Stimulated activated CD4-positive, alpha-beta T cell treated with anti-CD3 and anti-CD28 coated beads, Interleukin-1b, Interleukin-23, amount 100 ng/mL, for 4 hours (primary cell): ENCODE measurements around the gene MYL11.

ENCODE experiments used
- DNase-seq, 2 donors: peaks; one replicate each; pipeline ENCODE4 v3.0.0-alpha.2; 2020; ENCODE audit warnings: low read depth in 2 of 2

MYL11 gene

DNA sequence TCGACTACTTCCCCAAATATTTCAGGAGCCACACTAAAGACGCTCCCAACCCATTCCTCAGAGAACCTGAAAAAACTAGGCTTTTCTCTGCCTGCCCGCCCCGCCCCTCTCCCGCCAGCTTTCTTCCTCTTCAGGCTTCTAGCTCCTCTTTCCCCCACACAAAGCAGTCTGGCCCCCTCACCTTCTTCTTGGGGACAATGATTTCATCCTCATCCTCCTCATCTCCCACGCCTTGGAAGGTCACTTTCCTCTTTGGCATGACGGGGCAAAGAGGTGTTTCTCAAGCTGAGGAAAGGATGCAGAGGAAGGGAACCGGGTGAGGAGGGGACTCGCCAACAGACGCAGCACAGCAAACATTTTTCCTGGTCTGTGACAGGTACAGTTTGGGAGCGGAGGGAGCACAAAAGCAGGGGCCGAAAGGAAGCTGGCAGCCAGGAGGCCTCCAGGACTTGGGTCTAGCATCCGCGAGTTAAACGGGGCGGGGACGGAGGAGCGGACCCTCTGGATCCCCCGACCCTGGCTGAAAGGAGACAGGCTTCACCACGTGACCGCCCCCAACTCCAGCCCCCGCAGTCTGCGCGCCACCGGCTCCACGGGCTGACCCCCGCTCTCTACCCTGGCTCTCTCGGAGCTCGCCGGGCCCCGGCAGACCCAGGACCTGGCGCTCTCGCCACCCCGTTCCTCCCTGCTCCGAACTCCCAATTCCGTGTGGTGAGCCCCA, 20.0 kb upstream of the MYL11 start:
- DNase-seq = no peak

DNA sequence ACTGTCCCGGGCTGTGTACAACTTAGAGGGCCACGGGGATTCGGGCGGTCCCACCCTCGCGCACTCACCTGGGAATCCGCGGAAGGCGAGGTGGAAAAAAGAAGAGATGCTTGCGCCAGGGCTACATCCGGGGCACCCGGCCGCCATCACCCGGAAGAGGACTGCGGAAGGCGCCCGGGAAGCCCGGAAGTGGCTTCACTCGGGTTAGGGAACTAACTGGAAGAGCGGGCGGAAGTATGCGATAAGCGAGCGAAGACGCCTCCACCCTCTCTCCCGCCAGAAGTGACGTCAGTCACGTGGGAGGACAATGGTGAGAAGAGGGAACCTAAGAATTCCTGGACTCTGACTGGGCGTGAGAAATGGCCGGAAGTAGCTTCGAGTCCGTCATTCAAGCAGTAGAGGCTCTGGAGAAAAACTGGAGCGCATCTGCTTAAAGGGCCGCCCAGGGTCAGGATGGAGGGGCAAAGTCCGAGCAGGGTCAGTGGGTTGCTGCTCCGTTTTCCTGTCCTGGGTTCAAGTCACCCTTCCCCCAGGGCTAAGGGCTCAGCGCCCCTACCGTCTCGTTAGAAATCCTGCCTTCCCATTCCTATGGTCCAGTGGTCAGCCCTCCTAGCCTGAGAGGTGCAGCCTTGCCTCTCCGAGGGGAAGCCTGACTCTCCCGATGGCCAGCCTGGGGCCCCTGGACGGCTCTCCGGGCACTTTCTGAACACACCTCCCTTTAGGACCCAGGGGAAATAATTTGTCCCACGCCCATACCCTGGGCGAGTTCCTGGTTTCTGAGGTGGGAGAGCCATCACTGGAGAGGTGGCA, 19.3 kb upstream of the MYL11 start, which contains the start of gene CD2BP2:
CD2BP2 (minus strand) TSS at position 165 of the 810 bp plus-strand sequence. CDS start 627 bp downstream, outside the sequence.
- DNase-seq = peak; percentile 76 to 78

DNA sequence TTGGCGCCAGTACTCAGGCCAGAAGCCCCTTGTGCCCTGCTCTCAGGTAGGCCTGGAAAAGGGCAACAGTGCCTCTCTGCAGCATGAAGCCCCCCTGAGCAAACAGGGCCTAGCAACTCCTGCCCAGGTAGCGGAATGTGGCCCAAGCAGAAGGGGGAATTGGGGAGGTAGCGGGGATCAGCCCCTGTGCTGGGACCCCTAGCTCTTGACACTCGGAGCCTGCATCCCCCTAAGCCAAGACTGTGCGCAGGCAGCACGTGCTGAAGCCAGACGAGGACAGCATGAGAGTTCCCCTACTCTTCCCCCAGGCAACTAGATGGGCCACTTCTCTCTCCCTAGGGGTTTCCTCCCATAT, 18.7 kb upstream of the MYL11 start:
- no peak for DNase-seq

DNA sequence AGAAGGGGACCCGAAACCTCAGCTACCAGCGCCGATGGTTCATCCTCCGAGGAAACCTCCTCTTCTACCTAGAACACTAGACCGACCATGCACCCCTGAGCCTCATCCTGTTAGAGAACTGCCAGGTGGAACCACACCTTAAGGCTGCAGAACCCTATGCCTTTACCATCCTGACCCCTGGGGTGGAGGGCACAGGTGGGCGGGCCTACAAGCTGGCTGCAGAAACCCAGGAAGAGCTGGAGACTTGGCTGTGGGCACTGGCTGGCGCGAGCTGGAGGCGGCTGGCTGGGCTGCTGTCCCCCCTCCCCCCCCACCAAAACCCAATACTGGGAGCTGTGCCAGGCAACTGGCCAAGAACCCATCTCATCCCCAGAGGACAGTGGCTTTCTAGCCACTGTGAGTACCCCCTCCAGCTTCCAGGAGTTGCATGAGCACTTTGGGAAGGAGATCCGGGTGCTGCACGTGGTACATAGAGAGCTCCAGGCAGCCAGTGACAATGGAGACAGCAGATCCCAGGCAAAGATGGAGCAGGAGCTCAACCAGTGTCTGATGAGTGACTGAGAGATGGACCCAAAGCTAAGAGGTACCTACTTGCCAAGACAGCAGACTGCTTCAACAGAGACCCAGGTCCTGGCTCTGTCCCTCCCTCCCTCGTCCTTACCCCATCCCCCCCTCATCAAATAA, 18.1 kb upstream of the MYL11 start:
- DNase-seq = no peak

DNA sequence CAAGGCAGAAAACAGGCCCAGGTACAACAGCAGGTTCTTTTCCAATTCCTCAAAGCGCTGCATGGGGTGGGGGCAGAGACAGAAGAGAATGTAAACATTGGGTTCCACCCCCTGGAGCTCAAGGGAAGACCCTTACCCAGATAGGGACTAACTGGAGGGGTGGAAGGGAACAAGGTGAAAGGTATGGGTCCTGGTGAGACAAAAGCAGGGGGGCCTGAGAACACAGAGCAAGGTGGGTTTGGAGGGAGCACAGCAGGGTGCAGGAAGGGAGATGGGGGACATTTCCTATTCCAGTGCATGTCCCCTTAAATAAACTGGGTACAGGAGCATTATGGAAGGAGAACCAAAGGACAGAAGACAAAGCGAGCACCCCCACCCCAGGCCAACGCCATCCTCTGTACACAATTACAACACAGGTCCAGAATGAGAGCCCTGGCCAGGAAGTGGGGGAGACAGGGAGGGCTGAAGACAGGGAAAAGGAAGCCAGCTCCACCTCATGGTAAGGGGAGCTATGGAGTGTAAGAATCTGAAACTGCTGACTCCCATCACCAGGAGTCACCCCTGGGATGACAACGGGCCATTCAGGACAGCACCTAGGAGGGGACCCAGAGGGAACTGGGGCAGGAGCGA, 17.4 kb upstream of the MYL11 start:
- DNase-seq = no peak

DNA sequence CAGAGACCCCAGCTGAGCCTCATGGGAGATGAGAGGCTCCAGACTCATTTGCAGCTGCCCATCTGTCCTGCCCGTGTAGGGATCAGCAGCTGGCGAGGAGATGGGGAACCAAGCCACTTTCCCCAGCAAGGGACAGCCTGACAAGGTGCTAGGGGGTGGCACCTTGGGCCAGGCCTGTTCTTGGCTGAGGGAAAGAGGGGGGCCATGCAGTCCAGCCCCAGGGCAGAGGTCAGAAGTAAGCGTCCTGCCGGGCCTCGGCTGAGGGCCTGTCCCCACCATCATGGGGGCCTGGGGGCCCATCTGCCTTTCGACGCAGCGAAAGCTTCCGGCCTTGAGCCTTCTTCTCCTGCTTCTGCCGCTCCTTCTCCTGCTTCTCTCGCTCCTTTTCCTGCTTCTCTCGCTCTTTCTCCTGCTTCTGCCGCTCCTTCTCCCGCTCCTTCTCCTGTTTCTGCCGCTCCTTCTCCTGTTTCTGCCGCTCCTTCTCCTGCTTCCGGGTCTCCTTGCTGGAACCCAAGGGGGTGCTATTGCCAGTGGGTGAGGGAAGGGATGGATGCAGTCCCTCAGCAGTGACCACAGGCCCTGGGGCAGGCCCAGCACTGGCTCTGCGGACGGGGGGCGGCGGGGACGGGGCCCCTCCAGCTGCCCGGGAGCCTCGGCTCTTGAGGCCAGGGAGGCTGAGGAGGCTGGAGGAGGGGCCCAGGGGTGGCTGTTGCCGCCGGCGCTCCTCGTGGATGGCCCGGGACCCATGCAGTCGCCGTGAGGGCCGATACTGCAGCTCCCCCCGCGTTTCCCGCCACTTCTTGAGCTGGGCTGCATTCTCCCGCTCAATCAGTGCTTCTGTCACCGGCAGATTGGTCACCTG, 16.7 kb upstream of the MYL11 start:
- DNase-seq = no peak

DNA sequence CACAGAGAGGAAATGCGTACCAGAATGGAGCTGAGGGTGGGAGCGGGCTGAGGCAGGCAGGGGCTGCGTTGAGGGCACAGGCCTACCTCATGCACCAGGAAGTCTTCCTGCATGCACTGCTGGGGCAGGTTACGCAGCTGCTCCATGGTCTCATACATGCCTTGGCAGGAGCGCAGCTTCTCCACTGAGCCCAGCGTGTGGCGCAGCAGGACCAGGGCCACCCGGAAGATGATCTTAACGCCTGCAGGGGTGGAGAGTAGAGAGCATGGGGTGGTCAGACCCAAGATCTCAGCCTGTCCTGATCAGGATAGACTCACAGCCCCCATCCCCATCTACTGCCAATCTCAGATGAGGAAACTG, 16.0 kb upstream of the MYL11 start:
- no peak for DNase-seq

DNA sequence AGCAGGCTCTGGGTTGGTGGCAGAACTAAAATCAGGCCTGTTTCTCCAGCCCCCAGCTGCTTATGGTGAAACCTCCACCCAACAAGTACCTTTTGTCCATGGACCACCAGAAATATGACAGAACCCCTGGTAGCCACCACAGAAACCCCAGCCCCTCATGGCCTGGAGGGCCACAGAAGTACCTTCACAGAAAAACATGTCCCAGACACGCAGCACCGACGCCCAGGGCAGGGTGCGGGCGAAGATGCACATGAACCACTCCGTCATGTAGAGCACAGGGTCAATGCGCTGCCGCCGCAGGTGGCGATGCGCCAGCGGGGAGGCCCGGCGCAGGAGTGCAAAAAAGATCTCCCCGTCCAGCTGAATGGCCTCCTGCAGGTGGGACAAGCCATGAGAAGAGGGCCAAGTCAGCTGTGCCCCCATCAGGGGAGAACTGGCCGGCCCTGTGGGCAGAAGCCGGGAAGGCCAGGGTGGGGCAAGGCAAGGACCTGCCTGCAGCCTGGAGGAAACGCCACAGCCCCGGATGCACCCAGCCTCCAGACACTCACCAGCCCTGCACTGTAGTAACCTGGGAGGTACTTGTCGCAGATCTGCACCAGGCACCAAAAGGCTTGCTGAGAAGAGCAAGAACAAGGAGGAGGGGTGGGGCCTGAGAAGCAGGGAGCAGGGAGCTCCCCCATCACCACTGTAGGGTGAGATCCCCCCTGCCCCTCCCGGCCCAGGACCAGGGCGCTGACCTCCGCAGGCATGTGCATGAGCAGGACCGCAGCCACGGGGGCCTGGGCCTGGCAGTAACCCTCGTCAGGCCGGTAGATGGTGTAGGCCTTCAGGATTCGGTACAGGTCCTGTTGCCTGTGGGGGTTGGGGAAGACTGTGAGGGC, 15.4 kb upstream of the MYL11 start:
- DNase-seq = no peak

DNA sequence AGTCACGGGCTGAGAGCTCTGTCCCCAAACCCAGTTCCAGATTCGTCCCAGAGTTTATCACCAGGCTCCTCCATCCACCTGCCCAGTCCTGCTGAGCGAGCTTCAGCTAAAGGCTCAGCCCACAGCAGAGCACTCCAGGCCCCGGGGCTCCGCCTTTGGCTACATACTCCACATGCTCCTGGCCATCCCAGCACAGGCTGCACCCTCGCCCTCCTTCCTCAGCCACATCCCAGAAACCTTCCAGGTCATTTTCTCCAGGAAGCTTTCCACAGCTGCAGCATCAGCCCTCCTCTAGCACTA, 14.8 kb upstream of the MYL11 start:
- DNase-seq = no peak

DNA sequence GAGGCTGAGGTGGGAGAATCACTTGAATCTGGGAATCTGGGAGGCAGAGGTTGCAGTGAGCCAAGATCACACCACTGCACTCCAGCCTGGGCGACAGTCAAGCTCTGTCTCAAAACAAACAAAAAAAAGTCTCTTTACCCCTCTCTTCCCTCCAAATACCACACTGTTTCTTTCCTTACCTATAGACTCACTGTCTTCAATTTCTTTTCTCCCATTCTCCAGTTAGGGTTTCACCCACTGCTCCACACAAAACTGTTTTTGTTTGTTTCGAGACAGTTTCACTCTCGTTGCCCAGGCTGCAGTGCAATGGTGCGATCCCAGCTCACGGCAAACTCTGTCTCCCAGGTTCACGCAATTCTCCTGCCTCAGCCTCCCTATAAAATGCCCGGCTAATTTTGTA, 13.4 kb upstream of the MYL11 start:
- no peak for DNase-seq

DNA sequence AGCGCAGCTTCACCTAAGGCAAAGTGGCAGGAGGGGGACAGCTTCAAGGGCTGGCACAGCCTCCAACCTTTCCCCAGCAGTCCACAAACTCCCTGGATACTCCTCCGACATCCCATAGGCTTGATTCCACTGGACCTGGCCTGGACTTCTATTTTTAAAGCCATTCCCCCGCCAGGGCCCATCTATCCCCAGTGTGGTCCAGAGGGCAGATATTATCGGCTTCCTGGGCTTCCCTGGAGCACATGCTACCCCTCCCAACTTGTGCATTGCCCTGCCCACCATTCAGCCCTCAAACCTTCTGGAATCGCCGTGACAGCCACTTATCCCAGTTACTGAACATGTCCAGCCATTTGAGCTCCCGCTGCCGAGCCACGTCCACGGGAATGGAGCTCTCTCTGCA, 9.4 kb upstream of the MYL11 start:
- DNase-seq = no peak

DNA sequence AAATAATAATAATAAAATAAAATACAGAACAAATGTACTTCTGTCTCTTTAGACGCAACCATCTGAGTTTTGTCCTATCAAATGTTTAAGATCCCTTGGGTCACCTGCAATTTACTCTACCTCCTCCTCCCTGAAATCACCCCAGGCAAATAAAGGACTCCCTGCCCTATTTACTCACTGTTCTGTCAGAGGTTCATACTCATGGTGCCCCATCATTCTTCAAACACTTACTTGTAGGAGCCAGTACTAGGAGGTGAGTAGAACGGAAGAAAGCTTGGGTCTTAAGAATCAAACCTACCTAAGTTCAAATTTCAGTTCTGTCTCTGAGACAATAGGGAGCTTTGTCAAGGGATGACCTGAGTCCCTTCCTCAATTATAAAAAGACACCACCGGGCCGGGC, 8.1 kb upstream of the MYL11 start:
- DNase-seq = no peak

DNA sequence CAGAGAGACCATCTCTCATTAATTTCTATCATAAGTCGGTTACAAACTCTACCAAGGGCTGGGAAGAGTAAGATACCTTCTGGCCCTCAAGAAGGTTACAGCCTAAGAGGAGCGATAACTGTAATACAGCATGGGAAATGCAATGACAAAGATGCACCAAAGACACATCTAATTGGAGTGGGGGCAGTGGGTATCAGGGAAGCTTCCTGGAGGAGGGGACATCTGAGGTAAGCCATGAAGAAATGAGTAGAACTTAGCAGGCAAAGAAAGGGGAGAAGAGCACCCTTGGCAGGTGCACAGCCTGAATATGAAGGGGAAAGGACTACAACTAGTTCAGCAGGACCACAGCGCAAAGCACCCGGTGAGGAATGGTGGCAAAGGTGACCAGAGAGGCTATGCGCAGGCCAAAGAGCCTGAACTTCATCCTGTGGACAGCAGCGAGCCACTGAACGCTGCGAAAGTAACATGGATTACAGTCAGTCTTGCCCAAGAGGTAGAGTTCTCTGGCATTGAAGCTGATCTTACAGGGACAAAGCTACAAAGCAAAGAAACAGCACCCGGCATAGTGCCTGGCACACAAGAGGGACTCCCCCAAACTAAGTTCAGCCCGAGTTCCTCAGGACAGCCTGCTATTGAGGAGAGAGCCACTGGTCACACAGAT, 7.1 kb upstream of the MYL11 start:
- no peak for DNase-seq

DNA sequence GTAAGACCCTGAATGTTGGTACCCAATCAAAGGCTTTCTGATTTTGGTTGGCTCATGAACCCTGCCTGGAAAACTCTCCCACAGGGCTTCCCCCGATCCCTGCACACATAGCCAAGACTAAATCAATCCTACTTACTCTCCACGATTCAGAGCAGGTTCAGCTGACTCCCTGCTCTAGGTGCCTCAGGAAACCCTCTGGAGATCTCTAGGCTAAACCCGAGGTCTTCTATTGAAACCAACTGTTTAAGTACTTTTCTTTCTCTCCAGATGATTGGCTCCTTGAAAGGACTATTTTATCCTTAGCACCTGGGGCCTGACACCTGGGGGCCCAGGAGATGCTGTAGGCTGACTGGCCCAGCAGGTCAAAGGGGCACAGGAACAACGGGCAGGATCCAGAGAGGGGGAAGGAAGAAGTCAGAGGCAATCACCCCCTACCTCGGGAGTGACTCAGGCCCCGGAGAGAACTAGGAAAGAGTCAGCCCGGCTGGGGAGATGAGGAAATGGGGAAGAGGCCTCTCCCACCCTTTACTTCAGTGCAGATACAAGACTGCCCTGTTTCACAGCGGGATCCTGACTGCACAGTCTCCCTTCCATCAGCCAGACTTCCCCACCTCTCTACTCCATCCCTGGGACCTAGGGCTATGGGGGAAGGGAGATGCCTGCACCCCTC, 6.3 kb upstream of the MYL11 start:
- no peak for DNase-seq

DNA sequence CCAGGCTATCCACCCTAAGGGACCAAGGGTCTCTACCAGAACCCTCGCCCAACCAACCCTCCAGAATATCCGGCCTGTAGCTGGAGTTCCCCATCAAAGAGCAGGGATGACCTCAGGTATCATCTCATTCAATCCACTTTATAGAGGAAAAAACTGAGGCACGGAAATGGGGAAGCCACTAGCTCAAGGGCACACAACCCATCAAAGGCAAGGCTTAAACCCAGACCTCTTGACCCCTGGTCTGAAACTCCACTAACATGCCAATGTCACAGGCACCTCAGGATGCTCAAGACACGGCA, 5.9 kb upstream of the MYL11 start:
- DNase-seq = no peak

DNA sequence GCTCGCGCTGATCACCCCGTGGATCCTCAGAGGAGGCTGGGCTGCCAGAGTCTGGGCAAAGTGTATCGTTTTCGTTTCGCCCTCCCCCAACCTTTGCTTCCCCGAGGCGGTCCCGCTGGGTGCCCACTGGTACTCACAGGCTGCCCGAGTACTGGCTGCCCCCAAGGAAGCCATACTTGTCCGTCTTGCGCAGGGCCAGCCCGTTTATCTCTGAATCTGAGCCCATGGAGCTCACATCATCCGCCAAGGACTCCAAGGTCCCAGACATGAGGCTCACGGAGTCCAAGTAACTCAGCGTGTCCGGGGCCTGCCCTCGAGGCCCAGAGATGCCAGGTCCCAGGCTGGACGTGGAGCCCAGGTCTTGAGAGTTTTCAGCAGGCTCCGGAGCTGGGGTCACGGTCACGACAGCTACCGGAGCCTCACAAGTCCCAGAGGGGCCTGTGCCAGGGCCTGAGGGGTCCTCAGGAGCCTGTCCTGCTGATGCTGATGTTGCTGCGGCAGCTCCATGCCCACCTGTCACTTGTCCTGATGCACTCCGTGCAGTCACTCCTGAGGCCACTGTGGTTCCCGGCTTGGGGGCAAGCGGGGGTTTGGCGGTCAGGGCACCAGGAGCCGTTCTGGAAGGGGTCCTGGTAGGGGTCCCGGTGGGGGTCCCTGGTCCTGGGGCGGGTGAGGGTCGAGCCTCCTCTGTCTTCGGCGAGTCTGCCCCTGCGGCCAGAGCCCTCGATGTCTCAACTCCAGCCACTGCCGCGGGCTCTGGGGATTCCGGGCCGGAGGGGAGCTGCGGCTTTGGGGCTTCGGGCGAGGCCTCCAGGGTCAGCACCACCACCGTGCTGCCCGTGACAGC, 5.3 kb upstream of the MYL11 start:
- no peak for DNase-seq

DNA sequence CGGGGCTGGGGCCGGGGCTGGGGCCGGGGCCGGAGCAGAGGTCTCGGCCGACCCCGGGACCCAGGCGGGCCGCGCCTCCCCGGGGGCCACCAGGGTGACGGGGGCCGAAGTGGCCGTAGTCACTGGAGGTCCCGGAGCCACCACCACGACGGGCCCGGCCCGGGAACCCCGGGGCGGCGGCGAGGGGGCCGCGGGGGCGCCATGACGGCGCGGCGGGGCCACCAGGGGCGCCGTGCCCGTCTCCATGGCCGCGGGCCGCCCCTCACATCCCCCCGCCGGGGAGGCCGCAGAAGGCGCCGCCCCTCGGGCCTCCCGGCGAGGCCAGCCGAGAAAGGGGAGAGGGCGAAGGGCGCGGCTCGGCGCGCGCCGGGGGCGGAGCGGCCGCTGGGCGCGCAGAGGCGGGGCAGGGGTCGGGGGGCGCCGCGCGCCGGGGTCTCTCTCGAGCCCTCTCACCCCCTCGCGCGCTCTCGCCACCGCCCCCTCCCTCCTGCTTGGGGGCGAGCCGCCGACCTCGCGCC, 4.6 kb upstream of the MYL11 start:
- no peak for DNase-seq

DNA sequence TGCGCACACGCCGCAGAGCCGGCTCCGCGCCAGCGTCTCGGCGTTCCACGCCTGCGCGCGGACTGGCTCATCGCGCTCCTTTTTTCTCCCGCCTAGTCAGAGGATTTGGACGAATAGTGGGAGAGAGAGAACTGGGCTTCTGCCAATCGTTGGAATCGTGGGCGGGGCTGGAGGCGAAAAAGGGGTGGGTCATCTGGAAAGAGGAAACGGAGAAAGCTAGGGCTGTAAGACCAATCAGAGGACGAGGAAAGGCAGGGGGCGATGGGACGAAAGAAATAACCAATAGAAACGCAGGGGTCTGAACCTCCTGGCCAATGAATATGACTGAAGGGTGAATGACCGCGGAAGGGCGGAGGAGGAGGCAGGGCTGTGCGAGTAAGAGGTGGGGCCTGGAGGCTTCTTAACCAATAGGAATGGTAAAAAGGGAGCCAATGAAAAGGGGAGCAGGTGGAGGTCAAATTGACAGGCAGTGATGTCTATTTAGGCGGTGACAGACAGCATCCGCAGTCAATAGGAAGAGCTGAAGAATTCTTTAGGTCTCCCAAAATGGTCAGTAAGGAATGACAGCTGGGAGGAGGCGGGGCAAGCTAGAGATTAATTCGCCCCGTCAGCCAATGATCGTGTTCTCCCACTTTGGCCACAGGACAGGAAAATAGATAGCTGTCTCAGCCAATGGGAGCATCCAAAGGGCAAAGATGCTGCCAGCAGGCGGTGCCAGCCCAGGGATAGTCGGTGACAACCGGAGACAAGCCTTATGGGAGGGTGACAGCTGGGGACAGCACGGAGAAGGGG, 4.0 kb upstream of the MYL11 start, which contains the start of gene TBC1D10B:
TBC1D10B (minus strand) TSS at position 39 of the 792 bp plus-strand sequence. CDS start 311 bp downstream, outside the sequence.
- DNase-seq = peak; percentile 92 to 98
